Measurements from ENCODE around the gene XXYLT1.

Gene XXYLT1

GRCh38 chr3:195182470-195182795 lies 88.5 kb downstream of the XXYLT1 start:
- no peak for DNase-seq

DNA sequence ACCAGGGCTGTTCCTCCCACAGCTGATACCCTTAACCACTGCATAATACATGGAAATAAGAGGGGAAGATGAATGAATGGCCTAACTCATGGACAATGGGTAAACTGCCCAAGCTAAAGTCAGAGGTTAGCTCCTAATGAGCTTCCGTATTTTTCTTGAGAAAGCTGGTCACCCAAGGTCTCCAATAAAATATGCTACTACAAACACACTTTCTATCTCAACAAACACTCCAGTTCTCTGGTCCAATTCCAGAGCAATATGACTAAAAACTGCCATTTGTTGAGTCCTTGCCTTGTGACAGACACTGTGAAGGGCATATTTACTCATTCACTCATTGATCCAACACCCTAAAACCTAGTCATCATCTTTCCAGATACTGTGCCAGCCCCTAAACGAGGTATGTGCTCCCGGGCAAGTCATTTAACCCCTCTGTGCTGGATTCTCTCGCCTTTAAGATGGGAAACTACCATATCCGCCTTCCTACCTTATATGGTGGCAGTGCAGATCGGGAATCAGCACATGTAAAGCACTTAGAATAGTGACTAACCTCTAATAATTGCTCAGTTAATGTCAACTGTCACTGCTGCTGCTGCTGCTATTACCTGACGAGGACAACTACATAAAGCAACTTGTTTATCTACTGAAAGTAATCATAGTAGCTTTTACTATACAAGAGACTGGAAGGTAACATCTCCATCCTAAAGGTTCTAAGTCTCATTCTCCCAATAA lies 89.1 kb downstream of the XXYLT1 start:
- no peak for DNase-seq

DNA sequence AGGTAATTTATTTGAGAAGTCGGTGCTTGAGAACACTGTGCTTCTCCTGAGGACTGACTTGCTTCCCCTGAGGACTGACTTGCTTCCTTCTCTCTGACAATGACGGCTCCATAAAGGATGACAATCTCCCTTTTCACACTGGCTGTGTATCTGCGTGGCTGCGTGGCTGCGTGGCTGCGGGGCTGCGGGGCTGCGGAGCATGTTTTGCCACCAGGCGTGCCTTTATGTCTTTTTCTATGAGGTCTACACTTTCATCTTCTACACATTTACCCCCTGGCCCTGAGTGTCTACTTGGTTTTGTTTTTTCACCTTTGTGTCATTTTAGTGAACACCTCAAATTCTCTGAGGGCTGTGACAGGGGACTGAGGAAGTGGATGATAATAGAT lies 89.9 kb downstream of the XXYLT1 start:
- no peak for DNase-seq

GRCh38 chr3:195180490-195181112 lies 90.4 kb downstream of the XXYLT1 start:
- no peak for DNase-seq

DNA sequence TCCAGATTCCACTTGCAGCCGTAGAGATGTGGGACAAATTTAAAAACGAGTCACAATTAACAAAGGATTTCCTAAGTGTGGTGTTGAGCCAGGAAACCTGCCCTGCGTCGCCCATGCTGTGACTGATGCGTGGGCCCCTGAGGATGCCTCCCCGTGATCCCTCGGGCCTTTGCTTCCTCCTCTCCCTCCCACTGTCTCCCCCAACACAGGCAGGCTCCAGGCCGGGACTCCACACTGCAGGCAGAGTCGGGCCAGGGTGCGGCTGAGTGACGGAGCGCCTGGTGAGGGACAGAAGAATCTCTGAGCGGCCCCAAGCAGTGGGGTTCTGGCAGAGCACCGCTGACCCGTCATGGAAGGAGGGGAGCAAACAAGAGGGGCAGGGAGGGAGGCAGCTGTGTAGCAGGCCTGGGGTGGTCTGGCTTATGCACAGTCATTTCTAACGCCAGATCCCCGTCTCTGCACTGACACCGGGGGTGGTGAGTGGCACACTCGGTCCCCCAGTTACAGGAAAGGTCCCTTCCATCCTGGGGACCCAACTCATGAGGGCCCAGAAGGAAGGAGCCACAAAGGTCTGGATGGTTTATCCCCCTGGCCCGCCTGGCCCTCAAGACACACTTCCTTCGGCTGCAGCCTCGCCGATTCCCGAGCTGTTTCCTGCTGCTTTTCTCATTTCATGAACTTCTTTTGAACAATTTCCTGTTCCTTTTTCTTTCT lies 91.0 kb downstream of the XXYLT1 start:
- DNase-seq, result no peak

DNA sequence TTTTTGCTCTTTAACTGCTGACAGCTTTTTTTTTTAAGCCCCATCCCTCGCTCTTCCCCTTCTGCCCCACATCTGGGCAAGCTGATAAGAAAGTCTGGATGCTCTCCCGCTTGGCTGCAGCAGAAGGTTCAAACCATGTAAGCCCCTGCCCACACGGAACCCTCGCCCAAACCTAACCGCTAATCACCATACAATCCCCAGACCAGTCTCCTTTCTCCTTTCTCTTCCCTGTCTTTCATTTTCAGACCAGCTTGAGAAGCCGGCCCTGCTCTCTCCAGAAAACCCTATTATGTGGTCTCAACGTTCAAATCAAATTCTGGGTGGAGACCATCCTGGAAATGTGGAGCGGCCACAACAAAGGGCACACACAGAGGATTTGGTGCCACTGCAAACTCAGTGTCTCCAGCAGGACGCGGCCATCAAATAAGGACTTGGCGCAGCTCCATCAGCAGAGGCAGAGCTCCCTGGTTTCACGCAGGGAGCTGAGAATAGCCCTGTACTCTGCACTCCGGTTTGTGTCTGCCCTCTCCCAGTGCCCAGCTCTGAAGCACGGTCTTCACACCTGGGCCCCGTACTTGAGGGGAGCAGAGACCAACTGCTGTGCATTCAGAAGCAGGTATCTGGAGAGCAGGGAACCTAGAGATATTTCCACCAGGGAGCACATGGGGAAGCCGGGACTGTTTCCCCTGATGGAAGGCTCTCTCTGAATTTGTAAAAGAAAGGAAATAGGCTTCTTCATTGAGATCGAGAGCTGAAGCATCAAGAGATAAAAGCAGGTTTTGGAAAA lies 92.6 kb downstream of the XXYLT1 start:
- DNase-seq, result no peak

GRCh38 chr3:195177422-195178123 lies 93.4 kb downstream of the XXYLT1 start:
- no peak for DNase-seq

DNA sequence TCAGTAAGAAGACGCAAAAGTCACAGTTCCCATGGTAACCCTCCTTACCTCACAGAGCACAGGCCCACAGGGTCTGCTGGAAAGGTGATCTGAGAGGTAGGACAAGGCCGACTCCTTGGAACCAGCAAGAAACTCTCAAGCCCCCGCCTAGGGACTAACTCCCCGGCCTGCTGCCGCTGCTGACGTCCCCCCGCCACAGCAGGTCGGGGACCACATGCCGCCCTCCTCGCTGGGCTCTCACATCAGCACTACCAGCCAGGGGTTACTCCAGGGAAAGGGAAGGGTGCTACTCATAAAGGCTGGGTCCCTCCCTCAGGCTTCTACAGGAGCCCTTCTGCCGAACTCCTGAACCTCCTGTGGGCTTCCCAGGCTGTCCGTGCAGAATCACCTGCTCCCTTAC lies 94.2 kb downstream of the XXYLT1 start:
- no peak for DNase-seq

DNA sequence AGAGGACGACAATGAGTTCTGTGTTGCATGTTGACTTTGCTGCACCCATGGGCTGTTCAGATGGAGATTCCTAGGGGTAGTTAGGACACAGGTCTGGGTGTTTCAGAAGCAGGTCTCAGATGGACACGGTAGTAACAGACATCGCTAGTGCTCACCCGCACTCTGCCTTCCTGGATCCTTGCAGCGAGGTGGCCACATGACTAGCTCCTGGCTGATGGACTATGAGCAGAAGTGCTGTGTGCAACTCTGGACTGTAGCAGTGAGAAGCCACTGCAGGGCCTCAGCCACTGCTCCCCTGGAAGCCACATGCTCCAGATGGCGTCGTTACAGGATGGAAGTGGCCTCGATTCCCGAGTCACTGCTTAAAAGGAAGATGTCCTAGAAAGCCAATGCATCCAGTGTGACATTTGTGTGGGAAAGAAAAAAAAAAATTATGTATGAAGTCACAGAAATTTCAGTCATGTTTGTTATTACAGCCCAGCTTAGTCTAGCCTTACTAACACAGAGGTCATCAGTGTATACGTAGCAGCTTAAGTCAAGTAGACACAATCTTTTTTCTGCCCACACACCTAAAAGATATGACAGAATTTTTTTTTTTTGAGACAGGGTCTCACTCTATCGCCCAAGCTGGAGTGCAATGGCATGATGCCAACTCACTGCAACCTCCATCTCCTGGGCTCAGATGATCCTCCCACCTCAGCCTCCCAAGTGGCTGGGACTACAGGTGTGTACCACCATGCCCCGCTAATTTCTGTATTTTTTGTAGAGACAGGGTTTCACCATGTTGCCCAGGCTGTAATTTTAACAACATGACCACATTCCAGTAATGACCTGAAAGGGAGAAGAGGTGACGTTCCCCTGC lies 95.3 kb downstream of the XXYLT1 start:
- no peak for DNase-seq

DNA sequence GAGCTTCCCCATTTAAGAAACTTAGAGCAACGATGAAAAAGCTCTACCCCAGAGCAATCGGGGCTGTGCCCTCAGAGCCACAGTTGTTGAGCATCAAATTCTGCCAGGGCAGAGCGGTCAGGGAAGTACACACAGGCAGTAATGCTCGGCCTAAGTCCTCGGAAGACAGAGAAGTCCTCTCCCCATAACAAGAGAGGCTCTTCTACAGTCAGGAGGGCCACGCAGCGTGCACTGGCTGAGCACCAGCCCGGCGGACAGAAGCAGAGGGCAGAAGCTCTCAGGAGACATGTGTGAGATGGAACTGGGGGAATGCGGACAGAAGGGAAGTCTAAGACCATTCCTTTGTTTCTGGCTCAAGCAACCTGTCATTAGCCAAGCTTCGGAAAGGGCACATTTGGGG lies 95.9 kb downstream of the XXYLT1 start:
- DNase-seq, result no peak

DNA sequence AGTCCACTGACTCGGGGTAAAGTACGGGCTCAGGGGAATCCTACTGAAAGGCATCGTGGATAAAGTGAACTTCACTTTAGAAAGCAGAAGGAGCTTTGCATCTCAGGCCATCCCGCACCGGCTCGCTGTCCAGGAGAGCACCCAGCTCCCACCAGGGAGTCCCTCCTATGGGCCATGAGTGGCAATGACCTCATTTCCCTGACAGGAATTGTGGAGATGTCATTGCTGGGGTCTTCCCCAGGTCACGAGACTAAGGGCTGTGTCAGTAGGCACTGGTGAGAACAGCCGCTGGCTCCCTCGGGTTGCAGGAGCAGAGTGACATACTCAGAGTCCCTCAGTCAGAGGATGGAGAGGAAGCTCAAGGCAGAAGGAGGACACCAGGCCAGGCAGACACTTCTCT lies 97.3 kb downstream of the XXYLT1 start:
- no peak for DNase-seq

GRCh38 chr3:195172896-195173295 lies 98.1 kb downstream of the XXYLT1 start:
- no peak for DNase-seq

DNA sequence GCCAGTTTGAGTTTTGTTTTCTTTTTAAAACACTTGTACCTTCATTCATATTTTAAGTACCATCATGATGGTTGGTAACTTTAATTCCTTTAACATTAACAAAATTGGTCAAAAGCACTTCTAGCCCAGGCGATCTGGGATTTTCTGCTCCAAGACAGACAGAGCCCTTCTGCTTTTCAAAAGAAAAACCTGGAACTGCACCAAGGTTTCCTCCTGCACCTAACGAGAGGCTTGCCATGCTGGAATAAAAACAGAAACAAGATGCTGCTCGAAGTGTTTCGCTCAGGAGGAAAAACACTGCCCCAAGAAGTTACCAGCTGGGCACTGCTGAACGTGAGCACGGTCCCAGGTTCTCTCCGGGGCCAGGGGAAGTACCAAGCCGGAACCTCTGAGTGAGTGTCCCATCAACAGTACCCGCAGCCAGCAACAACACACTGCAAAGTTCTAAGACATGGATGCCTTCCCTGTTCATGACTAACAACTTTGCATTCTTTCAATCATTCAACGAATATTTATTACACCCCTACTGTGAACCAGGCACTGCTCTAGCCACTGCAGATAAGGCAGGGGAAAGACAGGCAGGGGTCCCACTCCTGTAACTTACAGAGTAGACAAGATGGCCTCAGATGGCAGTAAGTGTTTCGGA lies 98.8 kb downstream of the XXYLT1 start:
- no peak for DNase-seq

DNA sequence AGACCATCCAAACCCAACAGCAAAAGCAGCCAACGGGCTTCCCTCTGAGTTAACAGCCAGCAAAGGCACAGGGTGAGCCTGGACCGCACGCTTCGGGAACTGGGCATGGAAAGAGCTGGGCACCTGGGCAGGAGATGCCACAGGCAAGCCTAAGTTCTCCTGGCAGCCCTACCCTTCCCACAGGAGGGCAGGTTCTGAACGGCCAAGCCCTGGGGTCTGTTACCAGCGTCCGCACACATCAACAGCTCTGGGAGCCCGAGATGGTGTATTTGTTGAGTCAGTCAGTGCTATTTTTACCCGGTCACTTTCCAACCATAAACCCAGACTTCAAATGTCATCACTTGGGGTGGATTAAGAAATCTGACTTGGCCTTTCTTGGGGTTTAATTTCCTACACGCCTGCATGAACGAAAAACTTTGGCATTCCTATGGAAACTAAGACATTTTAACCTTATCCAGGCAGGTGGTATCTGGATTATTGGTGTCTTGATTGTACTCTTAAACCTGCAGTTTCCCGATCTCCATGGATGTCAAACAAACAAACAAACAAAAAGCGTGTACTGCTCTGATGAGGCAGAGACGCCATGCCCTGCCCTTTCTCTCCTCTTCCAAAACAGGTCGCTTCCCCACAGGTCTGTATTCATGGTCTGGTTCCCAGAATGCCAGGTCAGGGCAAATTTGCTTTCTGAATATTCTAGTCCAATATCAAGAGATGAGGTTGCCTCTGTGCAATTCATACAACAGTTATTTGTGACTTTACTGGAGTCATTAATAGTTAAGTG lies 99.7 kb downstream of the XXYLT1 start:
- DNase-seq, result no peak

GRCh38 chr3:195170496-195170895 lies 100.5 kb downstream of the XXYLT1 start:
- DNase-seq, result no peak

DNA sequence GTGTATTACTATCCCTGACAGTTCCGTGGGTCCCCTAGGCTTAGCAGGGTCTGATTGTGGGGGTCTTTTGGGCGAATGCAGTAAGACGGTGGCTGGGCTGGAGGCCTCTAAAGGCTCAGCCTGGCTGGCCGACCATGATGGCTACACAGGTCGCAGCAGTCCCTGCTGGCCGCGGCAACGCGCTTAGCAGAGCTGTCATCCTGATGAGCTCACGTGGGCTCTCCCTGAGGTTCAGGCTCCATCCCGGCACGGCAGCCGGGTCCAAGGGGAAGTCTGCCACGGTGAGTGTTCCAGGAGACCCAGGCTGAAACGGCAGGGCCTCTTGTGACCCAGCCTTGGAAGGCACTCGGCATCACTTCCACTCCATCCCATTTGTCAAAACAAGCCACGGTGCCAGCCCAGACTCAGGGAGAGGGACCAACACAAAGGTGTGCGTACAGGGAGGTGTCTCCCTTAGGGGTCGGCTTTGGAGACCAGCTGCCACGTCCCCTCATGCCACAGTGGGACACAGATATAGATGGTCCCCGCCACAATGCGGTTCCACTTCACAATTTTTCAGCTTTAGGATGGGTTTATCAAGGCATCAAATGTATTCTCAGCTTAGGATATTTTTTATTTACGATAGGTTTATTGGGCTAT lies 101.8 kb downstream of the XXYLT1 start:
- DNase-seq, result no peak

- no peak for DNase-seq
Measured at GRCh38 chr3:195168009-195168762, 102.8 kb downstream of the XXYLT1 start.

- DNase-seq, result no peak
Measured at GRCh38 chr3:195165790-195166189, 105.2 kb downstream of the XXYLT1 start.

DNA sequence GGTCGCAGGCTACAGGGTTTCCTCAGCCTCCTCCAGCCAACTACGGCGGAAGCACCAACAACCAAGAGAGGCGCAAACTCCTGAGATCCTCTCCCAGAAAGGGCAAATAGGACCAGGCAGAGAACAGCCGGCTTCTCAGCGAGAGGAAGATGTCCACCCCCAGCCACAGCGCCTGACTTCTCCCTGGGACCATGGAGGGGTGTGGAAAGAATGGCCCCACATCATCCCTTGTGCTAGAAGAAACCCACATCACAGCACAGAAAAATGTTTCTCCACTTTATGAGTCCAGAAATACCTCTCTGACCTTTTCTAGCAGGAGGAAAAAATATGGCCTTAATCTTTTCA lies 105.7 kb downstream of the XXYLT1 start:
- DNase-seq, result no peak
